Activated T-helper 1 cell treated with anti-CD3 and anti-CD28 coated beads, Interleukin-12 subunit alpha, Interleukin-12 subunit beta, Interleukin-2, Interleukin-4 antibody, amounts not matched to agents 30 ng/mL and 10 ng/mL and 1 ng/mL, durations not matched to agents 14 hours and 24 hours and 36 hours (primary cell): ENCODE results near the gene TRDMT1. TPM values are rescaled to one million over a fixed set of nuclear protein-coding genes. Genes with fewer than 3 reads are reported as not detected.

Experiments
- DNase-seq: peaks from one replicate; pipeline ENCODE4 v3.0.0; 2021; ENCODE audit warnings: low spot score
- H3K27ac Mint-ChIP-seq: one replicate; pipeline ENCODE4 v1.8.0; 2021; ENCODE audit warnings: mild to moderate bottlenecking, mixed read lengths
- H3K27me3 Mint-ChIP-seq: one replicate; pipeline ENCODE4 v1.8.0; 2022; ENCODE audit warnings: mild to moderate bottlenecking, moderate library complexity, mixed read lengths; ENCODE audit not compliant: insufficient read depth
- H3K36me3 Mint-ChIP-seq: one replicate; pipeline ENCODE4 v1.8.0; 2021; ENCODE audit warnings: low read depth, mixed read lengths
- H3K4me1 Mint-ChIP-seq: one replicate; pipeline ENCODE4 v1.8.0; 2021; ENCODE audit warnings: low read depth, mixed read lengths
- H3K4me3 Mint-ChIP-seq: one replicate; pipeline ENCODE4 v1.8.0; 2021; ENCODE audit warnings: mild to moderate bottlenecking, moderate library complexity, mixed read lengths
- H3K9me3 Mint-ChIP-seq: one replicate; pipeline ENCODE4 v1.8.0; 2021; ENCODE audit warnings: mixed read lengths
- intact Hi-C: fragments of 100-400 bp; cut with micrococcal nuclease; formaldehyde crosslinking; loops from one replicate; pipeline ENCODE4 v1.15.1; 2024
- total RNA-seq: library from RNA; stranded (reverse); gene quantifications from 2 replicates; pipeline ENCODE4 v1.2.3, GENCODE V29; 2022

The TRDMT1 gene
- total RNA-seq, 1 donor from 2014 or later = 3.3 TPM

DNA sequence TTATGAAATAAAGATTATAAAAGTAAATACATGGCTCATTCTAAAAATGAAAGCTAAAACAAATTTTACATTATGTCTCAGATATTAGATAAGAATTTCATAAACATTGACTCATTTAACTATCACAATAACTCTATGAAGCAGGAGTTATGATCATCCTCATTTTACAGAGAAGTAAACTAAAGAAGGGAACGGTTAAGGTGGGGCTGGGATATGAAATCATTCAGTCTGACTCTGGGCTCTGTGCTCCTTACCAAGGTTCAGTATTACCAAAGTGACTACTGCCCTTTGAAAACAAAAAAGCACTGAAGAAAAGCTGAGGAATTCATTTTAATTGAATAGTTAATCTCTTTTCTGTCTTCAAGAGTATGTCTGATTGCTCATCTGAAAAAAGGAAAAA is 49.8 kb downstream of the TRDMT1 start:
- Mint-ChIP-seq H3K9me3 (no peaks in the 10 kb centered on the region), H3K27ac (no peak overlapping the region), H3K36me3 (peaks cover 3% of the 10 kb centered on the region), H3K4me3 (no peak overlapping the region), H3K27me3 (no peaks in the 10 kb centered on the region), H3K4me1 (no peaks in the 10 kb centered on the region)
- DNase-seq = no peak
- intact Hi-C loops = no loop called here

DNA sequence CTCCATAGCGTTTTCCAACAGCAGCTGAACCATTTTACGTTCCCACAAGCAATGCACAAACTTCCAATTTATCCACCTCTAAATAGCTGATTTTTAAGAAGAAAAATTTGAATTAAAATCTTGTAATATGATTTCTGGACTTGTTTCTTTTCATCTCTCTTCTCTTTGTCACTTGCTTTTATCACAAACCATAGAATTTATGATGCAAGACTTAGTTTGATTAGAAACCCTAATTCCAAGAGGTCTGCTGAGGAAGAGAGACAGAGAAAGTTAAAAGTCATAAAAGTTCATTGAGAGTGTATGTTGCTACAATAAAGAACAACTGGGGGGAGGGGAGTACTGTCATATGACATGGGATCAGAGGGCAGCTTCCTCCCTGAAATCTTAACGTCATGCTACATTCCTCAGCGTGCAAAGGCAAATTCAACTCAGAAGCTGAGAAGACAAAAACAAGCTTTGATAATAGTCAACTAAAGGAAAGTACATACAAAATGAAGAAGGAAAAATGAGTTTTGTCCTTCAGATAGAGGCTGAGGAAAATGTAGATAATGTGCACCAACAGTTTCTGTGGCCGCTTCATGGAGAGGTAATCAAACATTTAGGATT is 53.5 kb downstream of the TRDMT1 start:
- peaks cover 19% of the 10 kb centered on the region for H3K4me1 Mint-ChIP-seq
- no peaks in the 10 kb centered on the region for H3K9me3 Mint-ChIP-seq
- H3K27me3 Mint-ChIP-seq = no peaks in the 10 kb centered on the region
- no peak for DNase-seq
- no peak overlapping the region for H3K4me3 Mint-ChIP-seq
- no peak overlapping the region for H3K27ac Mint-ChIP-seq
- H3K36me3 Mint-ChIP-seq = peaks cover 2% of the 10 kb centered on the region
- intact Hi-C loops = no loop called here

DNA sequence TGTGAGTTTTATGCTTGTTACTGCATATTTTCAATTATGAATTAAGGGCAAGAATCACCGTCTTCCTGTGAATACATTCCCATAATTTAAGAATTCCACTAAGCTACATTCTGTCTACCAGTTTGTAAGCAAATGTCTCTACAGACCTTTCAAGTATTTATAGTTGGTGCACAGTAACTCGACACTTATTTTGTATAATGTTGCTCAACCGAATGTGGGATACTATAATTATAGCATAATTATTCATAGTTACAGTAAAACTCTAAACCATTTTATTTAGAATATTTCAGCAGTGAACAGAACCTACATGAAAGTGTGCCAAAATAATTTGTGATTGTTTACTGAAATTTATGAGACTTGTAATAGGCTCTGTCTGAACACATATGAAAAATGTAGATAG is 54.6 kb downstream of the TRDMT1 start:
- no peak overlapping the region for H3K4me3 Mint-ChIP-seq
- H3K27ac Mint-ChIP-seq = no peak overlapping the region
- intact Hi-C loops = no loop called here
- H3K9me3 Mint-ChIP-seq = no peaks in the 10 kb centered on the region
- H3K27me3 Mint-ChIP-seq = no peaks in the 10 kb centered on the region
- no peak for DNase-seq
- peaks cover 2% of the 10 kb centered on the region for H3K36me3 Mint-ChIP-seq
- H3K4me1 Mint-ChIP-seq = peaks cover 19% of the 10 kb centered on the region

DNA sequence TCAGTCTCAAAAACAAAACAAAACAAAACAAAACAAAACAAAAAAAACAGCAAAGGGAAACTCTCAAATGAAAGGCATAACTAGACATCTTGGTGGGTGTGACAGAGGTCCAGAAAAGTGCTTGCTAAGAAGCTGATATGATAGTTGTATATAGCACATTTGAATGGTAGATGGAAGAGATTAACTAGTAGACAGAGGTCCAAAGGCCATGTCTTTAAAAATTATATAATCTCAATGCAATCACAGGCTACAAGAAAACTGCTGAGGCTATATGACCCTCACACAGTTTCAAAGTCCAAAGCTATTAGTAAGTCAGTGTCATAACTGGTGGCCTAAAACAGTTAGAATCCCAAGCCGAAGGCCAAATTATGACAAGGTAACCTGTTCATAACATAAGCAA is 56.2 kb downstream of the TRDMT1 start:
- no peaks in the 10 kb centered on the region for H3K9me3 Mint-ChIP-seq
- H3K27me3 Mint-ChIP-seq = no peaks in the 10 kb centered on the region
- H3K4me1 Mint-ChIP-seq = peaks cover 19% of the 10 kb centered on the region
- peaks cover 2% of the 10 kb centered on the region for H3K36me3 Mint-ChIP-seq
- peak overlapping the region; percentile 45 for H3K27ac Mint-ChIP-seq
- DNase-seq = no peak
- H3K4me3 Mint-ChIP-seq = no peak overlapping the region
- intact Hi-C loops = loop anchor here (2.0 kb wide), 1 partner anchor 56 kb away; the partner anchor contains the start of gene TRDMT1

DNA sequence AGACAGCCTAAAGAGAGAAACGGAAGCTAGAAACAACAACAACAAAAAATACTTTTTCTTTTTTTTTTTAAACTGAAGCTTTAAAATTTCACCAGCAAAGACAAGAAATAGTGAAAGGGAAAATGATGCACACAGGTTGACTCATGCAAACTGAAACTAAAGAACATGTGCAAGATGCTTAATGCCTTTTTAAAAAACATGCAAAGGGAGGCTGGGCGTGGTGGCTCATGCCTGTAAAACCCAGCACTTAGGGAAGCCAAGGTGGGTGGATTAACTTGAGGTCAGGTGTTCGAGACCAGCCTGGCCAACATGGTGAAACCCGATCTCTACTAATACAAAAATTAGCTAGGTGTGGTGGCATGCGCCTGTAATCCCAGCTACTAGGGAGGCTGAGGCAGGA is 56.7 kb downstream of the TRDMT1 start:
- Mint-ChIP-seq H3K27me3 (no peaks in the 10 kb centered on the region), H3K4me3 (no peak overlapping the region), H3K36me3 (peaks cover 2% of the 10 kb centered on the region), H3K4me1 (peaks cover 19% of the 10 kb centered on the region), H3K27ac (peak overlapping the region; percentile 45), H3K9me3 (no peaks in the 10 kb centered on the region)
- intact Hi-C loops = loop anchor here (1.0 to 5.0 kb wide), 7 partner anchors 56 to 252 kb away; partner anchors contain the start of gene TRDMT1
- peak; percentile 31 for DNase-seq

DNA sequence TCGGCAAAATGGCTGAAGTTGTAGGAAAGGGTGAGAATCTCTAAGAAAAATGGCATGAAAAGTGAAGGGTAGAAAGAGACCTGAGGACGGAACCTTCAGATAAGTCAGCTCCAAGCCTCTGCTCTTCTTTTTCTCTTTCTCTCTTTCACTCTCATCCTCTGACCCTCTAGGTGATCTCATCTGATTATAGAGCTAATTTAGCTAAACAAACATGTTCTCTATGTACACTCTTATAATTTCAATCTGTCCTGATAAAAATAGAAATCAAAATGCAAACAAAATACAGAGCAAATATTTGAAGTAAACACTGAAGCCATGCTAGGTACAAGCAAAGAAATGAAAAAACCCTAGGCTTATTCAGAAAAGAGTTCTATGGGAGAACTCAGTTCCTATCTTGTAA is 57.4 kb downstream of the TRDMT1 start:
- H3K9me3 Mint-ChIP-seq = no peaks in the 10 kb centered on the region
- peak overlapping the region; percentile 36 for H3K27ac Mint-ChIP-seq
- intact Hi-C loops = loop anchor here (1.0 to 5.0 kb wide), 7 partner anchors 57 to 252 kb away; partner anchors contain the start of gene TRDMT1
- DNase-seq = no peak
- H3K36me3 Mint-ChIP-seq = peaks cover 2% of the 10 kb centered on the region
- H3K4me1 Mint-ChIP-seq = peaks cover 19% of the 10 kb centered on the region
- H3K4me3 Mint-ChIP-seq = no peak overlapping the region
- H3K27me3 Mint-ChIP-seq = peaks cover 2% of the 10 kb centered on the region

DNA sequence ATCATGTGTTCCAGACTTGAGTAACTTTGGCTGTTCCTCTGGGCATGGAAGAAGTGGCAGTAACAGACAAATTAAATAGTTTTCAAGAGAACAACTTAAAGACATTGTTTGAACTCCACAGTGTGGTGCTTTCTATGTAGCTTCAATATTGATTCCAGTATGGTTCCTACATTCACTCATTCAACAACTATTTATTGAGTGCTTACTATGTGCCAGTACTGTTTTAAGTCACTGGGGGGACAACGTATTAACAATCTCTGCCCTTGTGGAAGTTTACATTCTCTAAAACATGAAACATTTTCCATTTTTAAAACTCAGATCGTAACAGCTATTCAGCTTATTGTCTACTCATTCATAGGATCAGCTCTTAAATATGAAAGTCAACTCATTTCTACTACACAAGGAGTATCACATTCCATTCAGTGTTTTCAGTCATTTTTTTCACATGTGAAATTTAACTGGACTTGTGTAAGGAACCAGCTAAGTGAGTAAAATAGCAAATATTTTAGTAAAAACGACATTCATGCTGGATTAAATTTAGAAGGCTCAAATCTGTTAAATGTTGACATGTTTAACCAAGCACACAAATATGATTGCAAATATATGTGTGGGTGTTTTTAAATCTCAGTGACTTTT is 58.3 kb downstream of the TRDMT1 start:
- Mint-ChIP-seq H3K4me3 (no peak overlapping the region), H3K36me3 (peaks cover 2% of the 10 kb centered on the region), H3K9me3 (no peaks in the 10 kb centered on the region), H3K27me3 (peaks cover 2% of the 10 kb centered on the region), H3K4me1 (peaks cover 19% of the 10 kb centered on the region), H3K27ac (no peak overlapping the region)
- intact Hi-C loops = loop anchor here (5.0 kb wide), 1 partner anchor 251 kb away; no protein-coding TSS in a partner anchor
- no peak for DNase-seq

DNA sequence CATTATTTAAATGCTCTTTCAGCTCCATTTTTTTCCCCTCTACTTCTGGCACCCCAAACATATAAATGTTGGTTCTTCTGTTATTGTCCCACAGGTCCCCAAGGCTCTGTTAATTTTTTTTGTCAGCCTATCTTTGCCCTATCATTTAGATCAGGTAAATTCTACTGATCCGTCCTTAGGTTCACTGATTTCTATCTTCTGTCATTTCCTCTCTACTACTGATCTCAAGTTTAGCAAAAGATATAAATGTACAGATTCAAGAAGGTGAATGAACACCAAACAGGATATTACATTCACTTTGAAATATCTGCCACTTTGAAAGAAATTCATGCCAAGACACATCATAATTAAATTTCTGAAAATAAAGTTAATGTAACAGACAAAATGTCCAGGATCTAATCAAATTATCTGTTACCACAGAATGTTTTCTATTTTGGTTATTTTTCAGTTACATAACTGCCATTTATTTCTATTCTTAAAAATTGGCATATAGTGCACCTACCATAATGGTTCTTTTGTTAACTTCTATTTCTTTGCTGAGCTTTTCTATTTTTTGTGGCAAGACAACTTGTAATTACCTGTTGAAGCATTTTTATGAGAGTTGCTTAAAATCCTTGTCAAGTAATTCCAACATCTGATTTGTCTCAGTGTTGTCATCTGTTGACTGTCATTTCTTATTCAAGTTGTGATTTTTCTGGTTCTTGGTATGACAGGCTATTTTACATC is 59.8 kb downstream of the TRDMT1 start:
- peaks cover 2% of the 10 kb centered on the region for H3K27me3 Mint-ChIP-seq
- peaks cover 2% of the 10 kb centered on the region for H3K36me3 Mint-ChIP-seq
- no peak for DNase-seq
- H3K9me3 Mint-ChIP-seq = no peaks in the 10 kb centered on the region
- no peak overlapping the region for H3K4me3 Mint-ChIP-seq
- peaks cover 19% of the 10 kb centered on the region for H3K4me1 Mint-ChIP-seq
- no peak overlapping the region for H3K27ac Mint-ChIP-seq
- intact Hi-C loops = loop anchor here (5.0 kb wide), 1 partner anchor 249 kb away; no protein-coding TSS in a partner anchor

DNA sequence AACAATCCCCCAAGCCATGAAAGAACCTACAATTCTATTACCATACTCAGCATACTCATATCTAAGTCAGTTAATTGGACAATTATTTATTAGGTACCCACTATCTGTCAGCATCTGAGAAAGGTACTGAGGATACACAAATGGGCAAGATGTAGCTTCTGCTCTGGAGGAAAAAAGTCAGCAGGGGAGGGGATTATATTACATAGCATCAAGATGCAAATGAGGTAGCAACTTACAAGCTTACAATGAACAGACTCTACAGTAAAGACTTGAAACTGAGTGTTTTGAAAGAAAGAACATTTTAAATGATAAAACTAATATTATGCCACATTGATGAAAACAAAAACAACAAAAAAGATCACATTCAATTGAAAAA is 61.1 kb downstream of the TRDMT1 start:
- H3K27ac Mint-ChIP-seq = no peak overlapping the region
- no peaks in the 10 kb centered on the region for H3K9me3 Mint-ChIP-seq
- H3K36me3 Mint-ChIP-seq = peaks cover 2% of the 10 kb centered on the region
- H3K27me3 Mint-ChIP-seq = peaks cover 6% of the 10 kb centered on the region
- intact Hi-C loops = loop anchor here (5.0 kb wide), 1 partner anchor 248 kb away; no protein-coding TSS in a partner anchor
- DNase-seq = no peak
- peaks cover 14% of the 10 kb centered on the region for H3K4me1 Mint-ChIP-seq
- H3K4me3 Mint-ChIP-seq = no peak overlapping the region

DNA sequence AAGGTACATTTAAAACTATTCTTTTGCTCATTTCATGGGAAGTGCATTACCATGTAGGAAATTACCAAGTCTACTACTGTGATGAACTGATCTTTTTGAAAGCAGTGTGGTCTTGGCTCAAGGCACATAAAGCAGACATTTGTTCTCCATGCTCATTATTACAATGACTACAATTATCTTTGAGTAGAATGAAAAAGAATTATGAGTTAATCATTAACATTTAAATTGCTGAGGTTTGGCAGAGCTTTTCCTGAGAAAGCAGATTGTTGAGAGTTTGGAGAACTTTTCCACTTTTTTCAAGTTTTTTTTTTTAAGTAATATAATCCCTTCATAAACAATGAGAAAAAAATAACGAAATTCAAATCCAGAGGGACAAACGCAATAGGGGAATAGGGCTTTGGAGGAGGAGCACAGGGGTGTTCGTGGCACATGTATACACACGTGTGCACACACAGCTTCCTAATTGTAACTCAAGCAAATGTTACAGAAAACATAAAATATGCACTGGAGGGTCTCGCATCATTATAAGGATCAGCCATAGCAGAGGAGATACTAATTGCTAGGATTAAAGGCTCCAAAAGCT is 62.9 kb downstream of the TRDMT1 start:
- no peak for DNase-seq
- H3K36me3 Mint-ChIP-seq = no peaks in the 10 kb centered on the region
- H3K4me3 Mint-ChIP-seq = no peak overlapping the region
- no peak overlapping the region for H3K27ac Mint-ChIP-seq
- intact Hi-C loops = no loop called here
- peaks cover 12% of the 10 kb centered on the region for H3K27me3 Mint-ChIP-seq
- H3K9me3 Mint-ChIP-seq = no peaks in the 10 kb centered on the region
- no peaks in the 10 kb centered on the region for H3K4me1 Mint-ChIP-seq

DNA sequence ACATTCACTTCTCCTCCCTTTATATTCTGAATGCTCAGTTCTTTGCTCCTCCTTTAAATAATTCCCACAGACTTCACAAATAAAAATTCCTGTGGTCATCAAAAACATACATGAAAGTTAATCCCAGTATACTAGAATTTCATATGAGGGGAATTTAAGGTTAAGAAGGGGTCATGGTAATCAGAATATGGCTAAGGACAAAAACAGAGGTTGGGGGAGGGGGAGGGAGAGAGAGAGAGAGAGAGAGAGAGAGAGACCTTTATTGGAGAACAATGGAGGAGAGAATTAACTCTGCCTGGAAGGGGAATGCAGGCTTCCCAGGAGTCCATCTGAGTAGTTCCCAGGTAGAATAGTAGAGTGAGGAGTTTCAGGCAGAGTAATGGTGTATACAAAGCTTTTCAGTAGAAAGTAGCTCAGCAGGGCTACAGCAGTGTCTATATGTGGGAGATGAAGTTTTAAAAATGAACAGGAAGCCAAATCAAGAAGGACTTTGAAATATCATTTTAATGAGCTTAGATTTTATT is 66.7 kb downstream of the TRDMT1 start:
- intact Hi-C loops = no loop called here

DNA sequence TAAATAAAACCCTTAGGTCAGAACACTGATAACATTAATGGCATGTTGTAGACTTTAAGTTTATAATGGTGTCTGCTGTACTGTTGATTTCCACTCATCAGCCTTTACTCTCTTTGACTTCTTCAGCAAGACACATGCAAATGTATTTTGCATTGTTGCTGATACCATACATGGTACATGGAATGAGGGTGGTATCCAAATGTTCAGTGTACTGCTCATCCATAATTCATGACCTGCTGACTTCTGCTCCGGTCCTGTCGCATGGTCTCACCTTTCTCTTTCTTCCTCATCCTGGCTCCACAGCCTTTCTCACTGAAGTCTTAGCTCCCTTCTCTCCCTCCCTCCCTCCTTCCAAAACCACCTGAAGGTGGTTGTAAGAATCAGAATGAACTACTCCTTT is 67.2 kb downstream of the TRDMT1 start:
- peaks cover 2% of the 10 kb centered on the region for H3K36me3 Mint-ChIP-seq
- no peaks in the 10 kb centered on the region for H3K9me3 Mint-ChIP-seq
- H3K4me1 Mint-ChIP-seq = no peaks in the 10 kb centered on the region
- DNase-seq = no peak
- intact Hi-C loops = no loop called here
- H3K27me3 Mint-ChIP-seq = peaks cover 18% of the 10 kb centered on the region
- no peak overlapping the region for H3K4me3 Mint-ChIP-seq
- no peak overlapping the region for H3K27ac Mint-ChIP-seq

More for the DNA sequence above, 66.7 kb downstream of the TRDMT1 start:
- H3K27me3 Mint-ChIP-seq = peaks cover 16% of the 10 kb centered on the region
- H3K36me3 Mint-ChIP-seq = peaks cover 2% of the 10 kb centered on the region
- DNase-seq = no peak
- H3K4me1 Mint-ChIP-seq = no peaks in the 10 kb centered on the region
- no peaks in the 10 kb centered on the region for H3K9me3 Mint-ChIP-seq
- H3K27ac Mint-ChIP-seq = no peak overlapping the region
- no peak overlapping the region for H3K4me3 Mint-ChIP-seq
